GM23248 (cell line): ENCODE data around the gene CNTN4.

Experiments
- EZH2 ChIP-seq: fragments of 200-600 bp; sonication (generic); IDR thresholded peaks from 2 replicates; pipeline ENCODE4 v1.6.1; 2018; ENCODE audit warnings: antibody characterized with exemption, mild to moderate bottlenecking; ENCODE audit not compliant: insufficient read depth, poor library complexity, severe bottlenecking
- EZH2phosphoT487 ChIP-seq: fragments of 200-600 bp; sonication (generic); IDR thresholded peaks from 2 replicates; pipeline ENCODE4 v1.6.1; 2018; ENCODE audit warnings: antibody characterized with exemption, moderate library complexity, mild to moderate bottlenecking, low read depth; ENCODE audit not compliant: insufficient read depth

GRCh38 chr3:3102751-3103150, 1004.1 kb downstream of the CNTN4 start:
- TF ChIP-seq EZH2 (no peak), EZH2phosphoT487 (no peak)
